HG02642 (cell line): Measurements from ENCODE around the gene RIMS4.

Experiments used
- ATAC-seq: cut with Tn5 transposase; IDR thresholded peaks from one replicate; pipeline ENCODE4 v1.9.1; 2021; ENCODE audit warnings: mild to moderate bottlenecking; ENCODE audit not compliant: unreplicated experiment, poor library complexity

Gene RIMS4

DNA sequence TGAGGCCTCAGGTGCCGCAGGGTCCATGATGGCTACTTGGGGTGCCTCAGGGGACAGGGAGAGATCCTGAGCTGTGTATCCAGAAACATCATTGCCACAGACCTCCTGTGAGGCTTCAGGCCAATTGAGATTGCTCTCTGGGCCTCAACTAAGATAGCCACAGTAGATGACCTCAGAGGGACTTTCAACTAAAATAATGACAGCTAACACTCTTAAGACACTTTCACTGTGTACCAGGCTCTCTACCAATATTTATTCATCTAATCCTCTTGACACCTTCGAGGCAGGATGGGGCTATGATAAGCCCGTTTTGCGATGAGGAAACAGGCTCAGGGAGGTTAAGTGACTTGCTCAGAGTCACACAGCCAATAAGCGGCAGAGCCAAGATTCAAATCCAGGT is 10.7 kb downstream of the RIMS4 start:
- no peak for ATAC-seq

DNA sequence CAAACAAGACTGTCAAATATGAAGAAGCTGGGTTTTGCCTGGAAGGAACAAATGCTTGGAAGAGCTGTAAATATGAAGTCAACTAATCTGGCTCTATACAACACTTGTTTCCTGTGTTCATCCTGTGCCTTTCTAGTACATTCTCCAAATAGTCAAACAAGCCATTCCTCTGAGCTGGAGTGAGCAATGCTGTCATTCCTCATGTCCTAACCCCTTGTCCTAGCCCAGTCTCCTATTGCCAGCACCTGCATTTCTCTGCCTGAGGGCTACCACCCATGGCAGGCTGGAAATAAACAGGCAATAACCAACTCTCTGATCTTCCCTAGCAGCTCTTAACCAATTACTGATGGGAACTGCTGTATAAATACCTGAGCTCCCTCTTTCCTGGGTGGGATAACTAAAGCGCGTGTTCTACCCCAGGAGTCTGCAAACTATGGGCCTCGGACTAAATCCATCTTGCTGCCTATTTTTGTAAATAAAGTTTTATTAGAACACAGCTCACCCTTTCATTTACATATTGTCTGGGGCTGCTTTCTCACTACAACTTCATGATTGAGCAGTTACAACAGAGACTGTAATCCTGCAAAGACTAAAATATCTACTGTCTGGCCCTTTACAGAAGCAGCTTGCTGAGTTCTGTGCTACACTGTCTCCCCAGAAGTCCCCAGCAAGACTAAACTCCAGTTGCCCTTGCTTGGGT is 13.4 kb downstream of the RIMS4 start:
- ATAC-seq: no peak

DNA sequence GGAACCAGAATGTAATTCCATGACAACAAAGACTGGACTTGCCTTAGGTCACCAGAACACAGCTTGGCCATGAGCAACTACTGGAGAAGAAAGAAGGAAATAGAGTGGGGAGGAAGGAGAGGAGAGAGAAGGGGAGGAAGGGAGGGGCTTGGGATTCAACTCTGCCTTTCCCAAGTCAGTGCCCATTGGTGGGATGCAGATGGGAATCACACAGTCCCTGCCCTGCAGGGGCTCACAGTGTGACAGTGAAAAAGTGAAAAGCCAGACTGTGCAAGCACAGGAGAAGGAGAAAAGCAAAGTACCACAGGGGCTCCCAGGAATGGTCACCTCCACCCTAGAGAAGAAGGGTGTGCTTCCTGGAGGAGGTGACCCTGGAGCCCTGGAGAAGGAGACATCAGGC is 14.0 kb downstream of the RIMS4 start:
- ATAC-seq: no peak

DNA sequence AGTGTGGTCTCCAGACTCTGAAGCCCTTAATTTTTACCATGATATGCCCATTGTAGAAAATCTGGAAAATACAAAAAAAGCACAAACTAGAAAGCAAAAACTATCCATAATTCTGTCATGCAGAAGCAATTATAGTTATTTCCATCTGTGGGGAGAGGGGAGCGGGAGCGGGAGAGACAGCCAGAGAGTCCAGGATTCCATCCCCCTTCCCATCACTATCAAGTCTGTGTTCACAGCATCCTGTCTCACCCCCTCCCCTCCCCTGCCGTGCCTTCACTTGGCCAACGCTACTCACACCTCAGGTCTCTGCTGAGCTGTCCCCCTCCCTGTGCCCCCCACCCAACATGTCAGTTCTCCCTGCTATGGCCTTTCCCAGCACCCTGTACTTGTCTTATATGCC is 14.5 kb downstream of the RIMS4 start:
- ATAC-seq: no peak

DNA sequence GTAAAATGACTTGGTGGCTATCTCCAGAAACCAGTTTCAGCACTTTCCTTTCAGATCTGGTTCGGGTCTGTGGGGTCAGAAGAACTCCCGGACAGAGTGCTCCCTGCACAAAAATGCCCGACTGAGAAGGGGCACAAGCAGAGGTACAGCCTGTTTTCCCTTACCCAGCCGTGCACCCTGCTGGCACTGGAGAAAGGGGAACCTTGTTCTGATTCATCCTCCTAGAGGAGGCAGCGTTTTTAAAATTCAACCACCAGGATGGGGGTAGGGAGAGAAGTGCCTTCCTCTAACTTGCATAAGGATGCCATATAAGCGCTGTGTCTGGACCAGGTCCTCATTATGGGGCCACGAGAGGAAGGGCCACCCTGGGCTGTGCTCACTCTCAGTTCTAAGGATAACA is 17.6 kb downstream of the RIMS4 start:
- ATAC-seq: no peak

DNA sequence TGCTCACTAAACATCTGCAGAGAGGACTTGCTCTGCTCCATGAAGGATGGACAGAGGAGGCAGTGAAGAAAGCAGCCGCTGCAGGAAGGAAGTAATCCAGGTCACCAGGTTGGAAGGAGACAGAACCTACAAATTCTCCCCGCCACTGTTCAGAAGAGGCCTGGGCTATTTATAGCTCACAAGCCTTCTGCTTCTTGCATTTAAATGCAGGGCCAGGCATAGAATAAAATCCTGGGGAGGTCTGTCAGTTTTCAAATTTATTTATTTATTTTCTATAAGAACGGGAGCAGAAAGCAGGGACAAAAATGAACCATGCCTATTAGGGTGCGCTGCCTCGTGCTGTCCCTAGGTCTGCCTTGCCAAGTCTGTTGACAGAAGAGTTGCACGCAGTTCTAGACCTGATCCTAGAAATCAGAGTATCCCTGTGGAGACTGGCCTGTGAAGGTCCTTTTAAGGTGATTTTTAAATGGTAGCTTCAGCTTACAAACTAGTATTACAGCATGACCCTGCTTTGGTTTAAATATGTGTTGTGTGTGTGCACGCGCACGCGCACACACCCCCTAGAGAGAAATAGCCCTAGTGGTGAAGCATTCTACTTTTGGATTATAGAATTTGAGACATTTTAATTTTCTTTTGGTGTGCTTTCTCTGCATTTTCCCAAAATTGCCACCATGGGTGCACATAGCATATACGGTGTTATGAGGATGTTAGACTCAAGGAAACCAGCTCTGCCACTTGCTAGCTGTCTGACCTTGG is 19.5 kb downstream of the RIMS4 start:
- no peak for ATAC-seq

DNA sequence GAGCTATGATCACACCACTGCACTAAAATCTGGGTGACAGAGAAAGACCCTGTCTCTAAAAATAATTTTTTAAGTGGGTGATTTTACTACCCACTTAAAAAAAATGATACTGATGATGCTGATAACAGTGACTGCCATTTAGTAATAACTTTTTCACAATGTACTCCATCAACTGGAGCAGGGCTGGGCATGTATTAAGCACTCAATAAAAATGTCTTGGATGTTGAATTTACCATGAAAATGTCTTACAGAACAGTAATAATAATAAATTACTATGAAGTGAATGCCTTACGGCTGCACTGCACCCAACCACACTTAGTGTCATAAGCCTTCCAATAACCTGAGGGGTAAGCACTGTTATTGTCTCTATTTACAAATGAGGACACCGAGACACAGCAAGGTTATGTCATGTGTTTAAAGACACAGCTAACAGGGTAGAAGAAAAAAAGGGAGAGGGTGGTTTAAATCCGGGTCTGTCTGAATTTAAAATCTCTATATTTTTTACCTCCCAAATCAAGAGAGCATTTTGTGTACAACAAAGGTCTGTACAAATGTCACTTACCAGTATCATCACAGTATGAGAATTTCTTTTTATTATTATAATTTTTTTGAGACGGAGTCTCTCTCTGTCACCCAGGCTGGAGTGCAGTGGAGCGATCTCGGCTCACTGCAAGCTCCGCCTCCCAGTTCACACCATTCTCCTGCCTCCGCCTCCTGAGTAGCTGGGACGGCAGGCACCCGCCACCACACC is 21.5 kb downstream of the RIMS4 start:
- ATAC-seq: no peak

DNA sequence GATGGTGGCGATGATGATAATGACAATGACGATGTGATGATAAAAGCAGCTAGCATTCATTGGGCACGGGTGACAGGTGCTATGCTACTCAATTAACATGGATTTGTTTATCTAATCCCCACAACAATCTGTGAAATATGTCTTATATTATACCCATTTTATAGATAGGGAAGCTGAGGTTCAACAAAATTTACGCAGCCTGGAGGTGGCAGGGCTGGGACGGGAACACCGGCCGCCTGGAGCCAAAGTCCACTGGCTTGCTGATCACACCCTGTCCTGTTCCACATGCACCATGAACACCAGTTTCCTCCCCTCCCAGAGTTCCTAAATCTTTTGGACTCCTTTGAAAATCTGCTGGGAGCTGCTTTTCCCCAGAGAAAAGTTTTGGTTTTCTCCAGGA is 23.0 kb downstream of the RIMS4 start:
- ATAC-seq: no peak

DNA sequence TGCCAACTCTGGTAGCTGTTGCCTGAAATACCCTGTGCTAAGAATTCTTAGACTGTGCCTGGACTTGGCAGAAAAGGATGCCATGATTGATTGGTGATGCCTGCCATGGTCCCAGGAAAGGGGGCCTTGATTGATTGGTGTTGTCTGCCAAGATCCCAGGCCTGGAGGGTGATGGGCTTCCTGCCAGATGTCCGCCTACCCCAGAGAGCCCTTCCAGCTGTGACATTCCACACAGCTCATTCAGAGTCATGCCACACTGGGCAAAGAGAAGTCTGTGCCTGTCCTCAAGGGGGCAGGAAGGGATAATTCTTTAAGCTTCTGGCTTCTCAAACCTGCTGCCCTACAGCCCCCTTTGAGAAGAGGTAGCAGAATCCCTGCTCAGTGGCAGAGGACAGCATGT is 24.6 kb downstream of the RIMS4 start:
- no peak for ATAC-seq

DNA sequence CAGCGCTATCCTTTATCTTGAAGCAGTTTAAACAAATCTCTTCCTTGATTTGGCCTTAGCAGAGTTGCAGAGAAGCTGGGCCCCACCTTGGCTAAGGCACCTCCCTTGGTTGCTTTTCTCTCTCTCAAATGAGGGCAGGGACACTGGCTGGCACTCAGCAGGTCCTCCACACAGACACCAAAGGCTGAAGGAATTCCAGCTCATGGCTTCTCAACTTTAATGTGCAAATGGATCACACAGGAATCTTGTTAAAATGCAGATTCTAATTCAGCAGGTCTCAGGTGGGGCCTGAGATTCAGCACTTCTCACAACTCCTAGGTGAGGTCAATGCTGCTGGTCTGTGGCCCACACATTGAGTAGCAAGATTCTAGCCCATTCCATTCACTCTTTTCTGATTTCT is 25.7 kb downstream of the RIMS4 start:
- ATAC-seq: no peak

DNA sequence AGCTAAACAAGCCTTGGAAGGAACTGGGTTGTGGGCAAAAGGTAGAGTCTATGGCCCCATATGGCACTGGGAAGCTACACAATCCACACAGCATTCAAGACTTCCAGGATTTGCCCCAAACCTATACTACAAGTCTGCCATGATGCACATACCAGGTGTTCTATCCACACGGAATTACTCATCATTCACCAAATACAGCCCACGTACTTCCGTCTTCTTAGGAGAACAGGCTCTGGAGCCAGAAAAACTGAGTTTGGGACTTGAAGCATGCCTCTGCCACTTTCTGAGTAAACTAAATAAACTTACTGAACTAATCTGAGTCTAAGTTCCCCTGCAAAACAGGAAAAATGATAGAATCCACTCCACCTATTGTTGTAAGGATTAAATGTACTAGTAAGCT is 28.6 kb downstream of the RIMS4 start:
- no peak for ATAC-seq

DNA sequence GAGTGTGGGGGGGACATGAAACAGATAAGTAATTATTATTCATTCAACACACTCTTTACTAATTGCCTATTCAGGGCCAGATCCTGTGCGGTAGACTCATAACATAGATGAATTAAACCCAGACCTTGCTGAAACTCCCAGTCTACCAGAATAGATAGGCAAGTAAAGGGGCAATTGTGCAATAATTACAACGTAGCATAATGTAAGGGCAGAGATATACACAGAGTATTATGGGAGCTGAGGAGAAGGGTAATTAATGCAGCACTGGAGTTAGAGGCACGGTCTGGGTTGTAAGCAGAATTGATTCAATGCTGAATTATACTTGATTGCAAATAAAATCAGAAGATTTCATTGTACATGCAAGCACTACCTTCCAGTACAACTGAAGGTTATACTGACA is 29.2 kb downstream of the RIMS4 start:
- ATAC-seq: no peak

DNA sequence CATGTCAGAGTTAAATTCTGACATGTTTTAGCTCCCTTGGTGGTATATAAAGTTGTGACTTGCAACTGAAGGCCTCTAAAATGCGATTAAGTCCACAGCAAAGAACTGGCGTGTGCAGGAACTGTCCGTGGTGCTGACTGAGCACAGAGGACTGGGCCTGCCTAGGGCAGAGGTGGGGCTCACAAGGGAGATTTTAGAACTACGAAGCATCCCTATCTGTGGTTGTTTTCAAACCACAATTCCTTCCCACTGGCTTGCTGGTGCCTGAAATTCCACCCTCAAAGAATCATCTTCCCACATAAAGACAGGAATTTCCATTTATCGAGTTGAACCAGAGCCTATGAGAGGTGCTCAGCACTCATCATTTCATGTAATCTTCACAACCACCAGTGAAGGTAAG is 30.1 kb downstream of the RIMS4 start:
- ATAC-seq: no peak

DNA sequence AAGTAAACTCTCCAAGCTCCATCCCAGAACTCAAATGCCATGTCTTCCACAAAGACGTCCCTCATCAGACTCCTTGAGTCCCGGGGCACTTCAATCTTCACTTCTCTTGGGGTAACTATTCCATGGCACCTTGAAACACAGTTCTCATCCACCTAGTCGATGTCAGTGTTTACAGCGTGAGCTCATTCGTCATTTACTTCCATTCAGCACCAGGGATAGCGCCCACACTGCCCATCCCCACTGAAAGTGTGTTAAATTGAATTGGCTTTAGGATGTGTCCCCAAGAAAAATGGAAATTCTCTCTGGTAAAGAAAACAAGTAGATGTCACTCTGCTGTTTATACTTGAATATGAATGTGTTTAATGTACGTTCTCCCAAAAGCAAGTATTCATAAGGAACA is 33.4 kb downstream of the RIMS4 start:
- no peak for ATAC-seq

DNA sequence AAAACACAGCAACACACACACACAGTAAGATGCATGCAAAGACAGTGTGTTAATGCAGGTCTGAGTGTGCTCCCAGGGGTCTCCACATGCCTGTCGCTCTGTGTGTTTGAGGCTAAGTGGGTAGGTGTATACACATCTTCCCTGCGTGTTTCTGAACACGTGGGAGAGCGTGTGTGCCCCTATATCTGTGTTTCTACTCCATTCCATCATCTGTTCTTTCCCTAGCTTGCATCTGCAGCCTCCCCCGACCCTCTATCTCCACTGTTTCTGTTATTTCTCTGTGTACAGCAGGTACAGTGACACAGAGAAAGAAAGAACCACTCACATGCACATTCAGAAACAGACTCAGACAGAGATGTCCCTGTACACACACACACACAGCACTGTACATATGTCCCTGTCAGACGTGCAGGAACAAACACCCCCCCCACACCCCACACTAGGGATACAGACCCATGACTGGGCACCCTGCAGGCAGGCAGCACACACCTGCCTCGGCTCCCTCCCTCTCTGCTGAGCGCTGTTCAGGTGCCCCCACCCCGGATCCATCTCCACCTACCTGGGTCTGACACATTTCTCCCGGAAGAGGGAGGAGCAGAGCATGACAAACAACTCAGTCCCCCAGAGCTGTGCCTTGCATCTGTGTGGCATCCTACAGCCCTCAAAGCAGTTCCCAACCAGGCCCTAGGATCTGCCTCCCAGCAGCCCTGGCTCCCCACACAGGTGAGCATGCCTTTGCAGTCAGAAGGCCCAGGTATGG is 37.1 kb downstream of the RIMS4 start:
- ATAC-seq: no peak

DNA sequence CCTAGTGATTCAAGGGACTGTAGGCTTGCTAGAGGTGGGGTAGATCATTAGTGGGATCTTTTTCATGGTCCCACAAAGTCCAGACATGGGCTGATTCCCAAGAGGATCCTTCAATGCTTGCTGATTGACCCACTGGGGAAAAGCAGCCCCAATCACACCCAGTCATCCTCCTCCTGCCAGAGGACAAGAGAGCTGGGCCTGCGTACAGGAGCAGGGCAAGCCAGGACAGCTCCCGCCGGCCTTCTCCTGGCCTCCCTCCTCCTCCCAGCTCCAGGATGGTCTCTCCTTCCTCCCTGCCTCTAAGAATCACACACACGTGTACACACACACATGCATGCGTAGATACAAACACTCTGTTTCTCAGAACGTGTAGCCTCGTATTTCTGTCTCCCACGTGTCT is 37.7 kb downstream of the RIMS4 start:
- ATAC-seq: no peak

DNA sequence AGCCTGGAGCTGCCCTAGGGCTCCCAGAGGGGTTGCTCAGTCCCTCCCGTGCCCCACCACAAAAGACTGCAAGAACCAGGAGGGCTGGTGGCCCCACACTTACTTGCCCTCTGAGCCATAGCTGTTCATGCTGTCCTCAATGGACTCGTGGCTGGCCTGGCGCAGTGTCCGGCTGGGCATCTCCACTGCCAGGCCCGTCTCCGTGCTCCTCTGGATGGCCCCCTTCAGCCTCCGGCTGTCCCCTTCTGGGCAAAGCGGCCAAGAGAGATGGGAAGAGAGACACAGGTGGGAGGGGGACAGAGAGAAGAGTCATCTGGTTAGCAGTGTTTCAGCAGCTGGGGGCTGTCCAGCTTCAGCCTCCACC is 39.2 kb downstream of the RIMS4 start:
- ATAC-seq: no peak

DNA sequence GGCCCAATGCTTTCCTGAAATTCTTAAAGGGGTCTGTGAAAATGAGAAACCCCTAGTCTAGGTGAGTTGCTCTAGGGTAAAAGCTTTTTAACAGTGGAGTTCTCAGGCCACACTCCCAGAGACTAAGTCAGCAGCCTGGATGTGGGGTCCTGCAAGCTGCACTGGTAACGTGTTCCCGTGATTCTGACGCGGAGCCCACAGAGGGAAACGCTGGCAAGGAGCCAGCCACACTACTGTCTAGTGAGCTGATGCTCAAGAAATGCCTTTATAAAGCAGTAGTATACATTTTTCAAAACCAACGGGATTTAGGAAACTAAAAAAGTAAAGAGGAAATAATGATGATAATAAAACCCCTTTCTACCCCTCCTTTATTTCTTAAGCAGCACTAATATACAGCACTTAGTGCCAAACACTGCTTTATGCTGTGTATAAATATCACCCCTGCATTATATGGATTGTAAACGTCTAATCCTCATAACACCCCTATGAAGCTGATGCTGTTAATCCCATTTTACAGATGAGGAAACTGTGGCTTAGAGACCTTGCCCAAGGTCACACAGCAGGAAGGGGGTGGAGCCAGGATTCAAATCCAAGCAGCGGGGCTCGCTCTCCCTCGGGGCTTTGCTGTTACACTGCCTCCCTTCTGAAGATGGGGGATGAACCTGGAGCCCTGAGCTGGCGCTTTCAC is 39.7 kb downstream of the RIMS4 start:
- ATAC-seq: no peak

DNA sequence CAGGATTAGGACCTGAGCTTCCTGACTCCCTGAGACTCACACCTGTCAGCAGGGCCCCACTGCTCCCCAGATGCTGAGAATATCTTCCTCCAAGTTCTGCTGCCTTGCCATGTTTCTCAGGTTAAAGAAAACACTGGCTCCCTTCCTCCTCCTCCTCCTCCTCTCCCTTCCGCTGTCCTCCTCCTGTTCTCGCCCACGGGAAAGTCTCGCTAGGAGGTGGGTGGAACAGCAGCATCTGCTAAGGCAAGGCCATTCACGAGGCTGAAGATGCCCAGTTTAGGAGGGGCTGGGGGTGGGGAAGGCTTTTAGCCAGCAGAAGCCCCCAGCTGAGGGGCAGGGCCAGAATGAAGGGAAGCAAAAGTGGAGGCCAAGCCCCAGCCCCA is 40.9 kb downstream of the RIMS4 start:
- ATAC-seq: no peak

DNA sequence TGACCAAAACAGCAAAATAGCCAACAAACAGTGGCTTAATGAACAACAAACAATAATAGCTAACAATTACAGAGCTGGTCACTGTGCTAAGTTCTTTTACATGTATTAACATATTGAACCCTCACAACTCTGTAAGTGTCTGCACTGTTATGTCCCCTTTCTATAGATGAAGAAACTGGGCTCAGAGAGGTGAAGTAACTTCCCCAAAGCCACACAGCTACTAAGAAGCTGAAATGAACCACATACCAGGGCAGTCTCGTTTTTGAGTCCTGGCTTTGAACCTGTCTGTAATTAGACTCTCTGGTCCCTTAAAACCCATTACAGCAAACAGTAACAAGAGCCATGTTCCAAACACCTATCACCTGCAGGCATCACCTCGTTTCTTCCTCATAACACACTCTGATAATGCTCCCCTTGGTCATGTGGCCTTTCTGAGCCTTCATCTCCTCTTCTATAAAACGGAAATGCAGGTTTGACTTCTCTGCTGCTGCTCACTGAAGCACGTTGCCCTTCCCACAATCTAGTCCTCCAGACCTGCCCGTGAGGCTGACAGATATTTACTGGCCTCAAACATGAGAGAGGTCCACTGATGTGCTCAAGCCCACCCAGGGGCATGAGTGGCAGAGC is 41.4 kb downstream of the RIMS4 start:
- no peak for ATAC-seq
